Endothelial cell (in vitro differentiated cells): Measurements from ENCODE around the gene ROBO2. TPM values are rescaled to one million over a fixed set of nuclear protein-coding genes. Genes with fewer than 3 reads are reported as not detected.

Source experiments
- DNase-seq: peaks from one replicate; pipeline ENCODE4 v3.0.0; 2021; ENCODE audit warnings: low spot score
- H3K27ac Mint-ChIP-seq: one replicate; pipeline ENCODE4 v1.8.0; 2021; ENCODE audit warnings: mixed read lengths, inconsistent platforms; ENCODE audit not compliant: unreplicated experiment
- H3K27me3 Mint-ChIP-seq: one replicate; pipeline ENCODE4 v1.8.0; 2021; ENCODE audit warnings: mild to moderate bottlenecking, moderate library complexity, mixed read lengths, inconsistent platforms; ENCODE audit not compliant: unreplicated experiment
- H3K36me3 Mint-ChIP-seq: one replicate; pipeline ENCODE4 v1.8.0; 2021; ENCODE audit warnings: mild to moderate bottlenecking, low read depth, mixed read lengths, inconsistent platforms; ENCODE audit not compliant: unreplicated experiment
- H3K4me1 Mint-ChIP-seq: one replicate; pipeline ENCODE4 v1.8.0; 2021; ENCODE audit warnings: mild to moderate bottlenecking, mixed read lengths, inconsistent platforms; ENCODE audit not compliant: unreplicated experiment
- H3K4me3 Mint-ChIP-seq: one replicate; pipeline ENCODE4 v1.8.0; 2021; ENCODE audit warnings: mild to moderate bottlenecking, mixed read lengths, inconsistent platforms; ENCODE audit not compliant: unreplicated experiment
- H3K9me3 Mint-ChIP-seq: one replicate; pipeline ENCODE4 v1.8.0; 2021; ENCODE audit warnings: mixed read lengths, inconsistent platforms; ENCODE audit not compliant: unreplicated experiment
- CTCF ChIP-seq: fragments of 200-600 bp; sonication (generic); IDR thresholded peaks from one replicate; pipeline ENCODE4 v1.5.0; 2021; ENCODE audit warnings: antibody characterized with exemption; ENCODE audit not compliant: unreplicated experiment
- total RNA-seq: library from RNA; stranded (reverse); fragmentation: NEBNext Ultra II Directional; extraction: Animal tissue kit (Norgen Biotek cat#: 25700); gene quantifications from one replicate; pipeline ENCODE4 v1.2.1, GENCODE V29; 2021; ENCODE audit not compliant: unreplicated experiment

The ROBO2 gene
- total RNA-seq, 1 donor from 2014 or later, result 2.5 TPM

GRCh38 chr3:77071364-77071763 lies 31.5 kb downstream of the ROBO2 start:
- no peak overlapping the region for H3K4me3 Mint-ChIP-seq

GRCh38 chr3:77071809-77072208 lies 31.9 kb downstream of the ROBO2 start:
- Mint-ChIP-seq H3K27me3 (no peaks in the 10 kb centered on the region), H3K4me3 (no peak overlapping the region), H3K27ac (no peak overlapping the region), H3K36me3 (no peaks in the 10 kb centered on the region), H3K4me1 (peaks cover 12% of the 10 kb centered on the region), H3K9me3 (no peaks in the 10 kb centered on the region)
- no peak for DNase-seq
- no peak for TF ChIP-seq CTCF

More at GRCh38 chr3:77071364-77071763, 31.5 kb downstream of the ROBO2 start:
- H3K4me1 Mint-ChIP-seq, result peaks cover 12% of the 10 kb centered on the region
- DNase-seq, result no peak
- H3K9me3 Mint-ChIP-seq, result no peaks in the 10 kb centered on the region
- TF ChIP-seq CTCF, result no peak
- no peak overlapping the region for H3K27ac Mint-ChIP-seq
- H3K27me3 Mint-ChIP-seq, result no peaks in the 10 kb centered on the region
- no peaks in the 10 kb centered on the region for H3K36me3 Mint-ChIP-seq

GRCh38 chr3:77072232-77072631 lies 32.3 kb downstream of the ROBO2 start:
- DNase-seq, result no peak
- no peak for TF ChIP-seq CTCF
- H3K27me3 Mint-ChIP-seq, result no peaks in the 10 kb centered on the region
- H3K9me3 Mint-ChIP-seq, result no peaks in the 10 kb centered on the region
- no peak overlapping the region for H3K4me3 Mint-ChIP-seq
- no peak overlapping the region for H3K27ac Mint-ChIP-seq
- peaks cover 8% of the 10 kb centered on the region for H3K4me1 Mint-ChIP-seq
- H3K36me3 Mint-ChIP-seq, result no peaks in the 10 kb centered on the region

GRCh38 chr3:77078279-77078678 lies 38.4 kb downstream of the ROBO2 start:
- DNase-seq, result no peak
- Mint-ChIP-seq H3K36me3 (no peaks in the 10 kb centered on the region), H3K27ac (no peak overlapping the region), H3K4me3 (no peak overlapping the region), H3K9me3 (no peaks in the 10 kb centered on the region), H3K4me1 (peaks cover 2% of the 10 kb centered on the region), H3K27me3 (no peaks in the 10 kb centered on the region)
- TF ChIP-seq CTCF, result no peak

- DNase-seq, result no peak
- H3K4me3 Mint-ChIP-seq, result no peak overlapping the region
- no peak overlapping the region for H3K27ac Mint-ChIP-seq
- peaks cover 2% of the 10 kb centered on the region for H3K4me1 Mint-ChIP-seq
- H3K27me3 Mint-ChIP-seq, result no peaks in the 10 kb centered on the region
- H3K36me3 Mint-ChIP-seq, result no peaks in the 10 kb centered on the region
- TF ChIP-seq CTCF, result no peak
- no peaks in the 10 kb centered on the region for H3K9me3 Mint-ChIP-seq
Observed at GRCh38 chr3:77079988-77080610, 40.2 kb downstream of the ROBO2 start.
